Panc1 (cell line): ENCODE data around the gene LMO3. TPM values are rescaled to one million over a fixed set of nuclear protein-coding genes. Genes with fewer than 3 reads are reported as not detected.

ENCODE experiments used
- ATAC-seq: fragments of 200-7000 bp; cut with Tn5 transposase; 2 replicates; pipeline ENCODE4 v1.9.1; 2020; ENCODE audit warnings: mild to moderate bottlenecking, moderate library complexity
- BruUV-seq: library from RNA; stranded (reverse); fragments of 400-500 nt; replicated peaks from 2 replicates; lab custom pipeline; 2021; lab: Mats Ljungman, UMichigan
- CTCF ChIA-PET: fragments of 300-600 bp; sonication (Branson Sonifier 250); formaldehyde crosslinking; loops from one replicate; lab custom pipeline; 2022; ENCODE audit warnings: antibody characterized with exemption; lab: Charles Lee
- POLR2A ChIA-PET: fragments of 300-600 bp; sonication (Branson Sonifier 250); formaldehyde crosslinking; loops from one replicate; lab custom pipeline; 2022; ENCODE audit warnings: antibody characterized with exemption; lab: Charles Lee
- DNase-seq: peaks from one replicate; pipeline ENCODE4 v3.0.0-alpha.2; 2010; ENCODE audit warnings: low read depth, low spot score
- H3K27ac ChIP-seq: 2 replicates; pipeline ENCODE4 v1.5.1; 2011; ENCODE audit warnings: mild to moderate bottlenecking, low read length, inconsistent platforms
- H3K27me3 ChIP-seq: fragments of 200-500 bp; sonication (Bioruptor generic); 2 replicates; pipeline ENCODE4 v1.6.0; 2014; ENCODE audit warnings: low read length, inconsistent platforms; ENCODE audit not compliant: control insufficient read depth, insufficient read depth
- H3K36me3 ChIP-seq: fragments of 200-500 bp; sonication (Bioruptor generic); 2 replicates; pipeline ENCODE4 v1.5.1; 2014; ENCODE audit warnings: inconsistent platforms, mild to moderate bottlenecking, low read length, moderate library complexity; ENCODE audit not compliant: control insufficient read depth, insufficient read depth
- H3K4me1 ChIP-seq: 2 replicates; pipeline ENCODE4 v1.5.1; 2011; ENCODE audit warnings: inconsistent platforms, mild to moderate bottlenecking, low read length, moderate library complexity; ENCODE audit not compliant: control insufficient read depth, insufficient read depth
- H3K4me3 ChIP-seq, 2 experiments: 2 replicates each; pipeline ENCODE4 v1.5.1; 2011 to 2012; ENCODE audit warnings: low read depth in 2 of 2, low read length in 2 of 2, mild to moderate bottlenecking in 2 of 2, inconsistent platforms in 1 of 2, moderate library complexity in 1 of 2
- H3K9me3 ChIP-seq: fragments of 200-500 bp; sonication (Bioruptor generic); 2 replicates; pipeline ENCODE4 v1.5.1; 2014; ENCODE audit warnings: low read depth, mild to moderate bottlenecking, inconsistent platforms, low read length, moderate library complexity; ENCODE audit not compliant: control insufficient read depth, insufficient read depth
- POLR2AphosphoS5 ChIP-seq: IDR thresholded peaks from 2 replicates; pipeline ENCODE4 v1.6.1; 2012; ENCODE audit warnings: mild to moderate bottlenecking, low read depth, low read length, moderate library complexity
- SIN3A ChIP-seq: IDR thresholded peaks from 2 replicates; pipeline ENCODE4 v1.6.1; 2012; ENCODE audit warnings: low read depth, mild to moderate bottlenecking, low read length, moderate library complexity, borderline replicate concordance; ENCODE audit not compliant: insufficient read depth
- TCF7L2 ChIP-seq: IDR thresholded peaks from 2 replicates; pipeline ENCODE4 v1.6.1; 2011; ENCODE audit warnings: mild to moderate bottlenecking, low read depth, low read length, inconsistent platforms
- in situ Hi-C: cut with HindIII; loops from 2 replicates; pipeline ENCODE4 v1.10.0; 2016; ENCODE audit warnings: low sequenced_read_pairs, low pct_unique_long_range_greater_than_20kb
- intact Hi-C: fragments of 100-400 bp; cut with micrococcal nuclease; formaldehyde crosslinking; loops from one replicate; pipeline ENCODE4 v1.10.0; 2022; ENCODE audit not compliant: unreplicated experiment
- total RNA-seq: library from RNA; stranded (reverse); gene quantifications from one replicate; pipeline ENCODE4 v1.2.1, GENCODE V29; 2021; ENCODE audit not compliant: unreplicated experiment
- TF ChIP-seq, protein P1 (sequence below): fragments of 450-650 bp; IDR thresholded peaks from 2 replicates; pipeline ENCODE4 v1.5.1; 2017; ENCODE audit warnings: mild to moderate bottlenecking
- TF ChIP-seq, protein P2 (sequence below), 2 experiments: IDR thresholded peaks; 2 replicates each; pipeline ENCODE4 v1.6.1; 2011 to 2012; ENCODE audit warnings: low read depth in 2 of 2, control low read depth in 1 of 2, low read length in 1 of 2, mild to moderate bottlenecking in 1 of 2, moderate library complexity in 1 of 2; ENCODE audit not compliant: insufficient read depth in 1 of 2

Gene LMO3
- total RNA-seq, 1 experiment from 2014 or later = 0.51 TPM

DNA sequence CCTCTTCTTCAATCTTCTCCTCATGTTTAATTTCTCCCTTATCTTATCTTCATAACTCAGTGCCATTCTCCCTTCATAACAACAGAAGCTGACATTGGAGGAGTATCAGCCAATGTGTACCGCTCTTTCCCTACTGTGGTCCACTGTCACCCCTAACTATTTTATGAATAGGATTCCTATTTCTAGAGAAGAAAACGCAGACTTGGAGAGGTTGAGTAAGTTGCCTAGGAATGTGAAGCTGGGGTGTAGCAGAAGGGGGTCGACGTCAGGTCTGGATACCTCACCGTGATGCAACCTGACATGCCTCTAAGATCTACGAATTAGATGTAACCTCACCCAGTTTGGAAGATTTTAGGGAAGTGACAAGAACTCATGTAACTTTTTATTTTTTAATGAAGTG is 17.1 kb downstream of the LMO3 start:
- CTCF ChIA-PET = no interaction called here
- no peaks in the 10 kb centered on the region for H3K36me3 ChIP-seq

DNA sequence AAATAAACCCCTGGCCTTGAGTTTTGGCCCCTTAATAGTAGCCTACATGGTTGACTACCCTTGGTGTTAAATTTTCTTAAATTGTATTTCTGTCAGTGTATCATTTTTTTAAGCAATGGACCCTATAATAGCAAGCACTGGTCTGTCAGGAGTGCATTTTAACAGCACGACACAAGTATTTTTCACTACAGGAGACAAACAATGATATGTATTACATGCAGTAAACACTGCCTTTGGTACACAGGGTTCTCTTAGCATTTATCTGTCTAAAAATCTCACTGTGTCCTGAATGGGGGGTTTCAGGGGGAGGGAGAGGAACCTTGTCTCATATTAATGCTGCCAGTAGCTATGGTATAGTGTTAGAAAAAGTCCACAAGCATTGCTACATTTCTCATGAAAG is 18.4 kb downstream of the LMO3 start:
- H3K27me3 ChIP-seq = no peaks in the 10 kb centered on the region
- DNase-seq (no peak), ATAC-seq (no peak)
- H3K4me3 ChIP-seq = no peak overlapping the region
- ChIA-PET CTCF (no interaction called here), POLR2A (no interaction called here)
- intact Hi-C loops = no loop called here
- BruUV-seq = no TSS peak
- H3K36me3 ChIP-seq = no peaks in the 10 kb centered on the region
- no peak overlapping the region for H3K27ac ChIP-seq
- in situ Hi-C loops = no loop called here
- no peak for TF ChIP-seq SIN3A
- TF ChIP-seq, protein P1, sequence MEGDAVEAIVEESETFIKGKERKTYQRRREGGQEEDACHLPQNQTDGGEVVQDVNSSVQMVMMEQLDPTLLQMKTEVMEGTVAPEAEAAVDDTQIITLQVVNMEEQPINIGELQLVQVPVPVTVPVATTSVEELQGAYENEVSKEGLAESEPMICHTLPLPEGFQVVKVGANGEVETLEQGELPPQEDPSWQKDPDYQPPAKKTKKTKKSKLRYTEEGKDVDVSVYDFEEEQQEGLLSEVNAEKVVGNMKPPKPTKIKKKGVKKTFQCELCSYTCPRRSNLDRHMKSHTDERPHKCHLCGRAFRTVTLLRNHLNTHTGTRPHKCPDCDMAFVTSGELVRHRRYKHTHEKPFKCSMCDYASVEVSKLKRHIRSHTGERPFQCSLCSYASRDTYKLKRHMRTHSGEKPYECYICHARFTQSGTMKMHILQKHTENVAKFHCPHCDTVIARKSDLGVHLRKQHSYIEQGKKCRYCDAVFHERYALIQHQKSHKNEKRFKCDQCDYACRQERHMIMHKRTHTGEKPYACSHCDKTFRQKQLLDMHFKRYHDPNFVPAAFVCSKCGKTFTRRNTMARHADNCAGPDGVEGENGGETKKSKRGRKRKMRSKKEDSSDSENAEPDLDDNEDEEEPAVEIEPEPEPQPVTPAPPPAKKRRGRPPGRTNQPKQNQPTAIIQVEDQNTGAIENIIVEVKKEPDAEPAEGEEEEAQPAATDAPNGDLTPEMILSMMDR = no peak
- TF ChIP-seq, protein P2, sequence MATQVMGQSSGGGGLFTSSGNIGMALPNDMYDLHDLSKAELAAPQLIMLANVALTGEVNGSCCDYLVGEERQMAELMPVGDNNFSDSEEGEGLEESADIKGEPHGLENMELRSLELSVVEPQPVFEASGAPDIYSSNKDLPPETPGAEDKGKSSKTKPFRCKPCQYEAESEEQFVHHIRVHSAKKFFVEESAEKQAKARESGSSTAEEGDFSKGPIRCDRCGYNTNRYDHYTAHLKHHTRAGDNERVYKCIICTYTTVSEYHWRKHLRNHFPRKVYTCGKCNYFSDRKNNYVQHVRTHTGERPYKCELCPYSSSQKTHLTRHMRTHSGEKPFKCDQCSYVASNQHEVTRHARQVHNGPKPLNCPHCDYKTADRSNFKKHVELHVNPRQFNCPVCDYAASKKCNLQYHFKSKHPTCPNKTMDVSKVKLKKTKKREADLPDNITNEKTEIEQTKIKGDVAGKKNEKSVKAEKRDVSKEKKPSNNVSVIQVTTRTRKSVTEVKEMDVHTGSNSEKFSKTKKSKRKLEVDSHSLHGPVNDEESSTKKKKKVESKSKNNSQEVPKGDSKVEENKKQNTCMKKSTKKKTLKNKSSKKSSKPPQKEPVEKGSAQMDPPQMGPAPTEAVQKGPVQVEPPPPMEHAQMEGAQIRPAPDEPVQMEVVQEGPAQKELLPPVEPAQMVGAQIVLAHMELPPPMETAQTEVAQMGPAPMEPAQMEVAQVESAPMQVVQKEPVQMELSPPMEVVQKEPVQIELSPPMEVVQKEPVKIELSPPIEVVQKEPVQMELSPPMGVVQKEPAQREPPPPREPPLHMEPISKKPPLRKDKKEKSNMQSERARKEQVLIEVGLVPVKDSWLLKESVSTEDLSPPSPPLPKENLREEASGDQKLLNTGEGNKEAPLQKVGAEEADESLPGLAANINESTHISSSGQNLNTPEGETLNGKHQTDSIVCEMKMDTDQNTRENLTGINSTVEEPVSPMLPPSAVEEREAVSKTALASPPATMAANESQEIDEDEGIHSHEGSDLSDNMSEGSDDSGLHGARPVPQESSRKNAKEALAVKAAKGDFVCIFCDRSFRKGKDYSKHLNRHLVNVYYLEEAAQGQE (IDR thresholded peaks at IDR 0.05; ENCODE audit: insufficient read depth in 1 of 2, low read depth in 2 of 2, low read length in 1 of 2) = no peak
- TF ChIP-seq POLR2AphosphoS5 = no peak
- no peak for TF ChIP-seq TCF7L2
- H3K4me1 ChIP-seq = no peaks in the 10 kb centered on the region
- no peaks in the 10 kb centered on the region for H3K9me3 ChIP-seq

More for the DNA sequence above, 17.1 kb downstream of the LMO3 start:
- DNase-seq (no peak), ATAC-seq (no peak)
- no peaks in the 10 kb centered on the region for H3K27me3 ChIP-seq
- in situ Hi-C loops (no loop called here), intact Hi-C loops (no loop called here)
- no peaks in the 10 kb centered on the region for H3K9me3 ChIP-seq
- BruUV-seq = no TSS peak
- H3K4me3 ChIP-seq = no peak overlapping the region
- TF ChIP-seq POLR2AphosphoS5 (no peak), SIN3A (no peak), TCF7L2 (no peak)
- TF ChIP-seq, protein P1 = no peak
- TF ChIP-seq, protein P2 (IDR thresholded peaks at IDR 0.05; ENCODE audit: insufficient read depth in 1 of 2, low read depth in 2 of 2, low read length in 1 of 2) = no peak
- POLR2A ChIA-PET = no interaction called here
- no peaks in the 10 kb centered on the region for H3K4me1 ChIP-seq
- no peak overlapping the region for H3K27ac ChIP-seq
